NCI-H510A (cell line): ENCODE data around the gene CC2D2B.
"Not testable (repeated sequence)": the region's sequence is repeated elsewhere in the genome, so short reads cannot be mapped to it uniquely, and the experiment has no call there.

Experiments
- DNase-seq: peaks from one replicate; lab custom pipeline; 2025; lab: John Stamatoyannopoulos, UW

Gene CC2D2B, protein sequence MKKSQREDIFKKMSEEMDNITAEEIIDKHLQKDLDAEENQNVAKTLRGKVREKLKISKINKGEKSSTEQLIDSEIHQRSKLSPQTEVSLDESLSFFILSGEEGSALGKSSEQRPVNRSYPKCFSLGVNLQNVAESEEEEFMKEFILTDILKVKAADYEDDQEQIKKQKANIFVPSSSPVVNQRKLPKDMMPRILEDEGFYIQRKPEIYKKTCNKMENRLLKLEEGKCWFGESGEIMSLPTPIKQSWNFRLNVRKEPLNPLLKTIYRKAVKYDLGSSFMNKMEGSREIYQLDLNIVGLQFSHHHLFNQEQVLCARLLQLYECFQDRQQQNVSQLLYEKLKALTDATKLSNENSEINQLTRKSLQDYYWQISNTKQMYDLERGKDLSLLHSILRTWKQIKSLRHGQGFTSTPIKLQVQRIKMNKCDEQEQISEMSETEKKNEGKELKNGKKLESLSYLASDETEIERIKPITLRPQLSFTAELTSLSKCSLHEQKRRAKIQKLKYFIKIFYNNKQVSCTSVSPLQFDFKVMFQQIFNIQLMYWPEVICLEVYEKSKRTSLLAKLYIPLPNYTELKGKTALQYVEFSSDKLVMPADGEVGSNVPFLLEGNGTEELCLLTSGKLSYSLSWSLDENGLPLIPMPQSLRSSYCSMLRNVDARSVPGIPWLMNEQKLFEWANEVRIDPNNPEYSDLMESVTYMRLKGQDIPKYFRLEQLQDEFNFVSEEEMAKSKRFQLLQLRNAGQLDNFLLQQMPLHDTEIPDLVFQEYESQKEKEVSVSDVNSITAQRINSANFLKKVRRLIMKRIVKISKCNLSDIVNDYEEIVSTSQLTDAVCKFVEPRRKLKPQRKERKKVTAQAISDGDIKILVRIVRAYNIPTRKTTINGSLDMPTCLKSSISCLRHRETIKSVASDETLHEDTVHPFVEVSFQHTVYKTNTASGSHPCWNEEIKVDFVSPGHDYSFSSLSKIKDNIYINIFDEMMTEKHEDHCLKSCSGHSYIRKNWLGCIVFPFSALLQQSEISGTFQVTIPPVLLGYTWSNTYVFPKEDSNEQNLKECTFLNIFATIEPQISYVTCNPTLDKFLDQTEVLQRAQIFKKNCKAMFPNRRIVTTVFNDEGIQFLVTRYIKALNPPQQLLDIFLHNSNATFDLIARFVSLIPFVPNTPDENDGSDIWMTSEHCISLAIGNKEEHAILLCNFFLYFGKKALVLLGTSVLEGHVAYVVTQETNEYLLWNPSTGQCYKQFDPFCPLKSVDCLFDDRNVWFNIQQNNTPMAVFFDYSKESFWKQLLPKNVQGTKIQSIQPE (N-terminal part only)

DNA sequence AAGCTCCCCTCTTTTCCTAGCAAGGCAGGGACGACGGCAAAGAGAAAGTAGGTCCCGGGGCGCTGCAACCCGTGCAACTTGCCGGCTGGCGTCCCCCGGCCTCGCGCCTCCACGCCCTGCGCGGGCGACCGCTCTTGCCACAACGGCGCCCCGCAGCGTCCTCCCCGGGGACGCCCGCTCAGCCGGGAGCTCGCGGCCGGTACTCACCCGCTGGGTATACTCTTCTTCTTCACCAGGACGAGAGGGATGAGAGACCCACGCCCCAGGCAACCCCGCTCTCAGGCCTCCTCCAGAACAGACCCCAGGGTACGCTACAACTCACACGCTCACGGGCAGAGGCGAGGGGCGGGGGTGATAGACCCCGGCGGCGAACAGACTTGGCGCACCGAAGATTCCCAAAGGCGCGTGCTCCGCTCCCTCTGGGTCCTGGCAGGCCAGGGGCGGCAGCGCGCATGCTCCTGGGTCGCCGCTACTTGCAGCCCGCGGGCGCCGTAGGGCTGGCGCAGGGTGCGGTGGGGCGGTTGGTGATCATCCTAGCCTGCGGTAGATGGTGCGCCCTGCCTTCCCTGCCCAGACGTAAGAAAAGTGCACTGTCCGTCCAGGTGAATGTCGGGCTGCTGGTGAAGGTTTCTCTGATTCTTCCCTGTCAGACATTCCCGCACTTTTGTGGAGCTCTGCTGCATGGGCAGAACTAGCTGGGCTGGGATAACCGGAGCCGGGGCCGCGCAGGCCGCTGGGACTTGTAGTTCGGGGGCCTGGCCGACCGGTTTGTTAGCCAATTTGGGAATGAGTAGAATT lies at the start of gene CC2D2B:
Gene CC2D2B, plus strand, starts transcription at position 520 of the 798 bp plus-strand sequence. CDS start 3,349 bp downstream, outside the sequence.
- DNase-seq, result peak; percentile 63

- no peak for DNase-seq
Observed at GRCh38 chr10:95860166-95860940, 47.4 kb upstream of the CC2D2B start.

- DNase-seq, result no peak
Observed at GRCh38 chr10:95861386-95861785, 46.4 kb upstream of the CC2D2B start.

- no peak for DNase-seq
Observed at GRCh38 chr10:95864906-95865813, 42.6 kb upstream of the CC2D2B start.

DNA sequence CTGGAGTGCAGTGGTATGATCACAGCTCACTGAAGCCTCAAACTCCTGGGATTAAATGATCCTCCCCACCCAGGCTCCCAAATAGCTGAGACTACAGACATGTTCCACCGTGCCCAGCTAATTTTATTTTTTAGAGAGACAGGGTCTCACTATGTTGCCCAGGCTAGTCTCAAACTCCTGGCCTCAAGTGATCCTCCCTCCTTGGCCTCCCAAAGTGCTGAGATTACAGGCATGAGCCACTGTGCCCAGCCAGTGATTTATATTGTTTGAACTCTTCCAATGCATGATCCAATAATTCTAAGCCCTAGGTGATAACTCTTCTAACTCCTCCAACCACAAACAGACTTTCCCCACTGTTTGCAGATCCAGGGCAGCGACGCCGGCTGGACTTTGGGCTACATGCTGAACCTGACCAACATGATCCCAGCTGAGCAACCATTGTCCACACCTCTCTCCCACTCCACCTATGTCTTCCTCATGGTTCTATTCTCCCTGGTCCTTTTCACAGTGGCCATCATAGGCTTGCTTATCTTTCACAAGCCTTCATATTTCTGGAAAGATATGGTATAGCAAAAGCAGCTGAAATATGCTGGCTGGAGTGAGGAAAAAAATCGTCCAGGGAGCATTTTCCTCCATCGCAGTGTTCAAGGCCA lies 41.8 kb upstream of the CC2D2B start:
- DNase-seq, result no peak

- no peak for DNase-seq
Observed at GRCh38 chr10:95866467-95866842, 41.3 kb upstream of the CC2D2B start.

DNA sequence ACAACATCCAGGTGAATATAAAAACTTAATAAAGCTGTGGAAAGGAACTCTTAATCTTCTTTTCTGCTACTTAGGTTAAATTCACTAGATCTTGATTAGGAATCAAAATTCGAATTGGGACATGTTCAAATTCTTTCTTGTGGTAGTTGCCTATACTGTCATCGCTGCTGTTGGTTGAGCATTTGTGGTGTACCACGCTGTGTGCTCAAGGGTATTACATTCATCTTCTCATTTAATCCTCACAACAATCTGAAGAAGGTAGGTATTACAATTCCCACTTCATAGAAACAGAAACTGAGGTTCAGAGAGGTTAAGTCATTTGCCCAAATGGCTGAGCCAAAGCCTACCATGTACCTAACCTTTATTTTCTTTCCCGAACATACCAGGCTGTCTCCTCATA lies 39.9 kb upstream of the CC2D2B start:
- no peak for DNase-seq

GRCh38 chr10:95872158-95872711 lies 35.5 kb upstream of the CC2D2B start:
- DNase-seq, result no peak

GRCh38 chr10:95873139-95873538 lies 34.6 kb upstream of the CC2D2B start:
- DNase-seq, result no peak

- DNase-seq, result no peak
Observed at GRCh38 chr10:95873651-95874050, 34.1 kb upstream of the CC2D2B start.

DNA sequence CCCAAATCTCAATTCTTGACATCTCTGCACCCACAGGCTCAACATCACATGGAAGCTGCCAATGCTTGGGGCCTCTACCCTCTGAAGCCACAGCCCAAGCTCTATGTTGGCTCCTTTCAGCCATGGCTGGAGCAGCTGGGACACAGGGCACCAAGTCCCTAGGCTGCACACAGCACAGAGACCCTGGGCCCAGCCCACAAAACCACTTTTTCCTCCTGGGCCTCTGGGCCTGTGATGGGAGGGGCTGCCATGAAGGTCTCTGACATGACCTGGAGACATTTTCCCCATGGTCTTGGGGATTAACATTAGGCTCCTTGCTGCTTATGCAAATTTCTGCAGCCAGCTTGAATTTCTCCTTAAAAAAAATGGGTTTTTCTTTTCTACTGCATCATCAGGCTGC lies 33.0 kb upstream of the CC2D2B start:
- not testable (repeated sequence) for DNase-seq

GRCh38 chr10:95876756-95877155 lies 31.0 kb upstream of the CC2D2B start:
- no peak for DNase-seq

- DNase-seq, result no peak
Observed at GRCh38 chr10:95877881-95878280, 29.9 kb upstream of the CC2D2B start.

DNA sequence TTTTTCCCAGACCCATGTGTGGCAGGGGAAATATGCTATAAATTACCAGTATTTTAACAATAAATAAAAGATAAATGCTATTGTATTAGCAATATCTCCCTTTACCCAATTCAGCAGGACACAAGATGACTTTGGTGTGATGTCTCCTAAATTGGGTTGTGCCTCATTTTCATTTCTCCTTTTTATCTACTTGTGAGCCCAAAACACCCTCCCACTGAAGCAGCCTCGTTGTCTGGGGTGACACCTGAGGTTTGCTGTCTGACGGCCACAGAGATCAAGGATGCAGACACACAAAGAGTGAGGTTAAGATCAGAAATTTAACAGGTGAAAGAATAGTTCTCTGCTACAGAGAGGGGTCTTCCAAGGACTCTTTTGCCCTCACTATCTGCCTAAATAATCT lies 27.1 kb upstream of the CC2D2B start:
- no peak for DNase-seq

DNA sequence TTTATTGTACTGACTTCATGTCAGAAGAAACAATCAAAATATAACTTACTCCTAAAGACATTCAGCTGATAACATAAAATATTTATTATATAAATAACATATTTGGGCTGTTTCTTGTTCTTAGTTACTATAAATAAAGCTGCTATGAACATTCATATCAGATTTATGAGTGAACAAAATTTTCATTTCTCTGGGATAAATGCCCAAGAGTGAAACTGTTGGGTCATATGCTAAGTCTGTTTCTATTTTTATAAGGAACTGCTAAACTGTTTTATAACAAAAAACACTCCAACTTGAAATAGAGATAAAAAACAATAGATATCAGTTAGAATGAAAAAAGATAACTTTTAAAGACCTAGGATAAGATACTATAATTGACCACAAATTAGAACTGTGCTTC lies 26.5 kb upstream of the CC2D2B start:
- no peak for DNase-seq

DNA sequence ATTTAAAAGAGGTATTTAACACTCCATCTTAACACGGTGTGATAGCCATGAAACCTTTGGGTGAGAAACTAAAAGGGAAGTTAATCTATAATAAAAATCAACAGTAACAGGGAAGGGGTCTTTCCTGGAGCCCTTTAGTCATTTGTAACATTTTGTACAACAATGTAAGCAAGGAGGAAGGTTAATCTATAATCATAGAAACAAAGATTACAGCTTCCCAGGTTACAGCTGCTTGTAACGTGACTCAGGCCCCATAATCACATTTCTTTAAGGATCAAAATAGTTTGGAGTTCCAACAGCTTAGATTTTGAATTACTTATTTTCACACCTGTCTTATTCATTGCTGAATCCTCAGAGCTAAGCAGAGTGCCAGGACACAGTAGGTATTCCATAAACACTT lies 17.9 kb upstream of the CC2D2B start:
- no peak for DNase-seq

GRCh38 chr10:95896071-95896850 lies 11.5 kb upstream of the CC2D2B start:
- DNase-seq, result no peak
